Endodermal cell (in vitro differentiated cells): ENCODE measurements around the gene PANX1. TPM values are rescaled to one million over a fixed set of nuclear protein-coding genes. Genes with fewer than 3 reads are reported as not detected.

Experiments
- DNase-seq: peaks from one replicate; pipeline ENCODE4 v3.0.0-alpha.2; 2017
- H3K27ac ChIP-seq: 2 replicates; pipeline ENCODE4 v1.5.1; 2013; ENCODE audit warnings: mild to moderate bottlenecking, low read depth, low read length, moderate library complexity
- H3K27me3 ChIP-seq: 2 replicates; pipeline ENCODE4 v1.6.1; 2013; ENCODE audit warnings: mild to moderate bottlenecking, low read length, moderate library complexity; ENCODE audit not compliant: insufficient read depth, control insufficient read depth, poor library complexity, severe bottlenecking
- H3K36me3 ChIP-seq: 2 replicates; pipeline ENCODE4 v1.7.0; 2013; ENCODE audit warnings: mild to moderate bottlenecking, low read length, moderate library complexity; ENCODE audit not compliant: control insufficient read depth, insufficient read depth
- H3K4me1 ChIP-seq: one replicate; pipeline ENCODE4 v1.7.0; 2013; ENCODE audit warnings: low read length; ENCODE audit not compliant: control insufficient read depth, insufficient read depth
- H3K4me3 ChIP-seq: 2 replicates; pipeline ENCODE4 v1.5.1; 2013; ENCODE audit warnings: mild to moderate bottlenecking, low read length, moderate library complexity
- H3K9ac ChIP-seq: 2 replicates; pipeline ENCODE4 v1.6.1; 2013; ENCODE audit warnings: mild to moderate bottlenecking, low read length, moderate library complexity; ENCODE audit not compliant: poor library complexity, severe bottlenecking; ENCODE audit errors: extremely low read depth
- H3K9me3 ChIP-seq: 2 replicates; pipeline ENCODE4 v1.6.1; 2013; ENCODE audit warnings: mild to moderate bottlenecking, low read length, moderate library complexity; ENCODE audit not compliant: control insufficient read depth
- H3K27ac Mint-ChIP-seq: 2 replicates; pipeline ENCODE4 v1.8.0; 2020; ENCODE audit warnings: mixed read lengths
- H3K27me3 Mint-ChIP-seq: 2 replicates; pipeline ENCODE4 v1.8.0; 2021; ENCODE audit warnings: mild to moderate bottlenecking, mixed read lengths; ENCODE audit not compliant: insufficient read depth
- H3K36me3 Mint-ChIP-seq: 2 replicates; pipeline ENCODE4 v1.8.0; 2020; ENCODE audit warnings: low read depth, mixed read lengths
- H3K4me1 Mint-ChIP-seq: 2 replicates; pipeline ENCODE4 v1.8.0; 2020; ENCODE audit warnings: mixed read lengths
- H3K4me3 Mint-ChIP-seq: 2 replicates; pipeline ENCODE4 v1.8.0; 2020; ENCODE audit warnings: mild to moderate bottlenecking, moderate library complexity, mixed read lengths
- H3K9me3 Mint-ChIP-seq: 2 replicates; pipeline ENCODE4 v1.8.0; 2020; ENCODE audit warnings: mild to moderate bottlenecking, mixed read lengths
- WGBS, 2 experiments: methylation state at CpG; one replicate each; pipeline versions ENCODE4 v1.1.5 to v1.1.7; 2013; ENCODE audit warnings: missing lambda C conversion rate in 2 of 2, mixed read lengths in 1 of 2; ENCODE audit not compliant: insufficient coverage in 1 of 2, insufficient read length in 1 of 2; 5-methylcytosine and 5-hydroxymethylcytosine counted together
- total RNA-seq, 2 donors: library from RNA; stranded (reverse); fragmentation: NEBNext Ultra II Directional in 1 of 2; extraction: Animal tissue kit (Norgen Biotek cat#: 25700) in 1 of 2; gene quantifications; 2 replicates in 1 of 2; 3 replicates in 1 of 2; pipeline ENCODE4 v1.2.1, GENCODE V29; 2021
- TF ChIP-seq, protein P1 (sequence below): fragments of 200-600 bp; sonication (generic); conservative IDR thresholded peaks from 2 replicates; pipeline ENCODE4 v1.5.0; 2021; ENCODE audit warnings: antibody characterized with exemption, mild to moderate bottlenecking

Gene PANX1
- total RNA-seq, 2 donors from 2014 or later = 19.4 to 21.0 TPM

- H3K9me3 ChIP-seq = no peaks in the 10 kb centered on the region
- 96% methylated on average over 2 of the region's 2 CpGs; no CpG with 5 or more reads in 1 of the 2 experiments for WGBS, 2 experiments
- Mint-ChIP-seq H3K9me3 (no peaks in the 10 kb centered on the region), H3K4me3 (no peak overlapping the region), H3K36me3 (peaks cover 4% of the 10 kb centered on the region), H3K27me3 (no peaks in the 10 kb centered on the region), H3K4me1 (peaks cover 28% of the 10 kb centered on the region), H3K27ac (no peak overlapping the region)
- no peak for DNase-seq
- H3K4me3 ChIP-seq = no peak overlapping the region
- no peaks in the 10 kb centered on the region for H3K27me3 ChIP-seq
- TF ChIP-seq, protein P1, sequence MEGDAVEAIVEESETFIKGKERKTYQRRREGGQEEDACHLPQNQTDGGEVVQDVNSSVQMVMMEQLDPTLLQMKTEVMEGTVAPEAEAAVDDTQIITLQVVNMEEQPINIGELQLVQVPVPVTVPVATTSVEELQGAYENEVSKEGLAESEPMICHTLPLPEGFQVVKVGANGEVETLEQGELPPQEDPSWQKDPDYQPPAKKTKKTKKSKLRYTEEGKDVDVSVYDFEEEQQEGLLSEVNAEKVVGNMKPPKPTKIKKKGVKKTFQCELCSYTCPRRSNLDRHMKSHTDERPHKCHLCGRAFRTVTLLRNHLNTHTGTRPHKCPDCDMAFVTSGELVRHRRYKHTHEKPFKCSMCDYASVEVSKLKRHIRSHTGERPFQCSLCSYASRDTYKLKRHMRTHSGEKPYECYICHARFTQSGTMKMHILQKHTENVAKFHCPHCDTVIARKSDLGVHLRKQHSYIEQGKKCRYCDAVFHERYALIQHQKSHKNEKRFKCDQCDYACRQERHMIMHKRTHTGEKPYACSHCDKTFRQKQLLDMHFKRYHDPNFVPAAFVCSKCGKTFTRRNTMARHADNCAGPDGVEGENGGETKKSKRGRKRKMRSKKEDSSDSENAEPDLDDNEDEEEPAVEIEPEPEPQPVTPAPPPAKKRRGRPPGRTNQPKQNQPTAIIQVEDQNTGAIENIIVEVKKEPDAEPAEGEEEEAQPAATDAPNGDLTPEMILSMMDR = no peak
- H3K9ac ChIP-seq = no peak overlapping the region
- peaks cover under 1% of the 10 kb centered on the region for H3K36me3 ChIP-seq
- no peak overlapping the region for H3K27ac ChIP-seq
- H3K4me1 ChIP-seq = peaks cover 9% of the 10 kb centered on the region
Measured at GRCh38 chr11:94148189-94148588, 19.5 kb downstream of the PANX1 start.

DNA sequence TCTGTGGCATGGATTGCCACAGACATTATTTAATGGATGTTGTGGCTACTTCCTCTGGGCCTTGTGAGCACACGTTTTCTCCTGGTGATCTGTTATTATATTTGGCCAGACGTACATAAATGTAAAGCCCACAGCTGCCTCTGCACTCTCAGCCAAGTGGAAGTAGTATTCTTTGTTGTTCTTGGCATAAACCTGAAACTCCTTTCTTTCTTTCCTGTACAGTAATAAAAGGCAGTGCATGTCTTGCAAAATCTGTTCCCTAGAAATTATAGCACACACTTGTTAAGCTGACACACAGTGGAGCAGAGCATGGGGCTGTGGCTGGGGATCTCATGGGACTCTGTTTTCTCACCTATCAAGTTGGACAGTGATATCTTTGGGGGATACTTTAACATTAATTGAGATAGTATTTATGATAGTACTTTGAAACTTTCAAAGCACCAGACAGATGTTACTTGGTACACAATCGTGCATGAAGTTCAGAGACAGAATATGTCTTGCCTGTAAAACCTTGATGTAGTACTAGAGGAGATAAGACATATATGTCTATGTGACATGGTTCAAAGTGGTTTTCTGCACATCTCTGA lies 20.9 kb downstream of the PANX1 start:
- no peak for DNase-seq
- H3K27me3 ChIP-seq = no peaks in the 10 kb centered on the region
- H3K4me1 ChIP-seq = peaks cover 12% of the 10 kb centered on the region
- H3K27me3 Mint-ChIP-seq = no peaks in the 10 kb centered on the region
- H3K4me3 Mint-ChIP-seq = no peak overlapping the region
- no peak overlapping the region for H3K4me3 ChIP-seq
- no peak overlapping the region for H3K27ac ChIP-seq
- peaks cover 38% of the 10 kb centered on the region for H3K4me1 Mint-ChIP-seq
- 85 to 89% methylated on average over 3 of the region's 3 CpGs for WGBS, 2 experiments
- H3K36me3 Mint-ChIP-seq = peaks cover 11% of the 10 kb centered on the region
- no peaks in the 10 kb centered on the region for H3K9me3 ChIP-seq
- H3K36me3 ChIP-seq = peaks cover 12% of the 10 kb centered on the region
- TF ChIP-seq, protein P1 = no peak
- no peak overlapping the region for H3K9ac ChIP-seq
- no peaks in the 10 kb centered on the region for H3K9me3 Mint-ChIP-seq
- no peak overlapping the region for H3K27ac Mint-ChIP-seq

DNA sequence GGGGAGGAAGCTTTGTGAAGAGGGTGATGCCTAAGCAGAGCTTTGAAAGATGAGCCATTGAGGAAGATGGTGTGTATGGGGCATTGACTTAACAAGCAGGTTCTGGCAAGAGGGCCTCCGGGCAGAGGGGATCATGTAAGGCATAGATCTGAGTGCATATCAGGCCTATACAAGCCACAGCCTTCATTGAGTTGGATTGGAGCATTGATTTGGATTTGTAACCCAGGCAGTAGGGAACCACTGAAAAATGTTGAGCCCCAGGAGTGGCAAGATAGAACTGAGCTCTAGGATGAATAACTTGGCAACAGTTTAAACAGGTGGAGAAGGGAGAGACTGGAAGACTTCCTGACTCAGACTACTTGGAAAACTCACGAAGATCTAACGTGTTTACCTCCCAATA lies 21.4 kb downstream of the PANX1 start:
- no peaks in the 10 kb centered on the region for H3K9me3 ChIP-seq
- Mint-ChIP-seq H3K36me3 (peaks cover 11% of the 10 kb centered on the region), H3K4me1 (peaks cover 38% of the 10 kb centered on the region), H3K27ac (no peak overlapping the region), H3K9me3 (no peaks in the 10 kb centered on the region), H3K27me3 (no peaks in the 10 kb centered on the region), H3K4me3 (no peak overlapping the region)
- H3K4me3 ChIP-seq = no peak overlapping the region
- no peak overlapping the region for H3K9ac ChIP-seq
- DNase-seq = no peak
- TF ChIP-seq, protein P1 = no peak
- peaks cover 12% of the 10 kb centered on the region for H3K36me3 ChIP-seq
- no peak overlapping the region for H3K27ac ChIP-seq
- no peaks in the 10 kb centered on the region for H3K27me3 ChIP-seq
- peaks cover 12% of the 10 kb centered on the region for H3K4me1 ChIP-seq
- WGBS, 2 experiments = 96 to 100% methylated on average over 1 to 3 of the region's 3 CpGs
